Prostate gland (tissue), 2 donors: ENCODE data around the gene S100Z.

Experiments used
- POLR2A ChIP-seq: fragments of 450-650 bp; IDR thresholded peaks from one replicate; pipeline ENCODE4 v1.6.1; 2016; ENCODE audit warnings: antibody characterized with exemption, mild to moderate bottlenecking
- POLR2AphosphoS5 ChIP-seq: sonication (generic); formaldehyde crosslinking; IDR thresholded peaks from one replicate; pipeline ENCODE4 v1.6.1; 2017; ENCODE audit warnings: antibody characterized with exemption
- TF ChIP-seq, protein P1 (sequence below), 4 experiments: fragments of 200-600 bp in 2 of 4; fragments of 450-650 bp in 2 of 4; sonication (generic) in 2 of 4; IDR thresholded peaks; 1 replicate in 3 of 4; 2 replicates in 1 of 4; pipeline ENCODE4 v1.5.1; 2016 to 2019; ENCODE audit warnings: antibody characterized with exemption in 4 of 4, mild to moderate bottlenecking in 2 of 4, moderate library complexity in 2 of 4

GRCh38 chr5:76867038-76867437, 17.2 kb downstream of the S100Z start:
- TF ChIP-seq, protein P1, sequence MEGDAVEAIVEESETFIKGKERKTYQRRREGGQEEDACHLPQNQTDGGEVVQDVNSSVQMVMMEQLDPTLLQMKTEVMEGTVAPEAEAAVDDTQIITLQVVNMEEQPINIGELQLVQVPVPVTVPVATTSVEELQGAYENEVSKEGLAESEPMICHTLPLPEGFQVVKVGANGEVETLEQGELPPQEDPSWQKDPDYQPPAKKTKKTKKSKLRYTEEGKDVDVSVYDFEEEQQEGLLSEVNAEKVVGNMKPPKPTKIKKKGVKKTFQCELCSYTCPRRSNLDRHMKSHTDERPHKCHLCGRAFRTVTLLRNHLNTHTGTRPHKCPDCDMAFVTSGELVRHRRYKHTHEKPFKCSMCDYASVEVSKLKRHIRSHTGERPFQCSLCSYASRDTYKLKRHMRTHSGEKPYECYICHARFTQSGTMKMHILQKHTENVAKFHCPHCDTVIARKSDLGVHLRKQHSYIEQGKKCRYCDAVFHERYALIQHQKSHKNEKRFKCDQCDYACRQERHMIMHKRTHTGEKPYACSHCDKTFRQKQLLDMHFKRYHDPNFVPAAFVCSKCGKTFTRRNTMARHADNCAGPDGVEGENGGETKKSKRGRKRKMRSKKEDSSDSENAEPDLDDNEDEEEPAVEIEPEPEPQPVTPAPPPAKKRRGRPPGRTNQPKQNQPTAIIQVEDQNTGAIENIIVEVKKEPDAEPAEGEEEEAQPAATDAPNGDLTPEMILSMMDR (IDR thresholded peaks at IDR 0.05) = no peak
- TF ChIP-seq POLR2A (no peak), POLR2AphosphoS5 (no peak)
